ENCODE data around the gene WHAMM.

The WHAMM gene

DNA sequence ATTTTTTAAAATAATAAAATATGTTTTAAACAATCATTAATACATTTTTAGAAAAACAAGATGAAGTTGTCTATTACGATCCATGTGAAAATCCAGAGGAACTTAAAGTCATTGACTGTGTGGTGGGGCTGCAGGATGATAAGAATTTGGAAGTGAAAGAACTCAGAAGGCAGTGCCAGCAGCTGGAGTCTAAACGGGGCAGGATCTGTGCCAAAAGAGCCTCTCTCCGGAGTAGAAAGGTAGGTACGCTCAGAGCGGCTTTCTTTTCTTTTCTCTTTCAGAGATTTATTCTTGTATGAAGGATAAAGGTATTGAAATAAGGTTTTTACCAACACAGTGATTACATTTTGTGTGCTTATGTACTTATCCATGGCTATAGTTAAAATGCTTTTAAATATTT is 13.6 kb downstream of the WHAMM start:
- H3K4me3 ChIP-seq (ENCODE audit: low read length in 2 of 2) = no peak overlapping the region
- H3K27ac ChIP-seq (ENCODE audit: low read length) = no peak overlapping the region
- no peak overlapping the region for H3K9ac ChIP-seq (ENCODE audit: low read length in 2 of 2)
- H3K4me1 ChIP-seq (ENCODE audit: control insufficient read depth, insufficient read depth, low read length) = no peaks in the 10 kb centered on the region
- H3K9me3 ChIP-seq (ENCODE audit: control insufficient read depth in 2 of 2, low read length in 2 of 2) = no peaks in the 10 kb centered on the region
- peaks cover 22 to 40% of the 10 kb centered on the region in 2 donors for H3K36me3 ChIP-seq (ENCODE audit: control insufficient read depth in 2 of 2, insufficient read depth in 2 of 2, low read length in 2 of 2)
- no peaks in the 10 kb centered on the region for H3K27me3 ChIP-seq (ENCODE audit: control insufficient read depth in 1 of 2, insufficient read depth in 2 of 2, low read length in 2 of 2)

DNA sequence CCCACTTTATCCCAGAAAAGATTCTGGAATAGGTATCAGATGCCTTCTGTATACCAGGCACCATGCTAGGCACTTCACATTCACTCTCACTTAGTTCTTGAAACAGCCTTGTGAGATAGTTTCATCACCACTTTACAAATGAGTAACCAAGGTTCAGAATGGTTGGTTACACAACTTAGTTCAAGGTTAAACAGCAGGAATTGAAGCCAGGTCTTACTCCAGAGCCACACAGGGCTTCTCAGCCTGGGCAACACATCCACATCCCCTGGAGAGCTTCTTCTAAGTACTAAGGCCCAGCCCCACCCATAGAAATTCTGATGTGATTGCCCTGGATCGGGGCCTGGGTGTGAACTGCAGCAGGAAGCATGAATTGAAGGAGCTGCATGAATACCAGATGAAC is 18.6 kb downstream of the WHAMM start:
- no peak overlapping the region for H3K4me3 ChIP-seq (ENCODE audit: low read length in 2 of 2)
- peaks cover 46 to 60% of the 10 kb centered on the region in 2 donors for H3K36me3 ChIP-seq (ENCODE audit: control insufficient read depth in 2 of 2, insufficient read depth in 2 of 2, low read length in 2 of 2)
- no peak overlapping the region for H3K27ac ChIP-seq (ENCODE audit: low read length)
- no peak overlapping the region for H3K9ac ChIP-seq (ENCODE audit: low read length in 2 of 2)
- H3K4me1 ChIP-seq (ENCODE audit: control insufficient read depth, insufficient read depth, low read length) = no peaks in the 10 kb centered on the region
- H3K9me3 ChIP-seq (ENCODE audit: control insufficient read depth in 2 of 2, low read length in 2 of 2) = no peaks in the 10 kb centered on the region
- no peaks in the 10 kb centered on the region for H3K27me3 ChIP-seq (ENCODE audit: control insufficient read depth in 1 of 2, insufficient read depth in 2 of 2, low read length in 2 of 2)

DNA sequence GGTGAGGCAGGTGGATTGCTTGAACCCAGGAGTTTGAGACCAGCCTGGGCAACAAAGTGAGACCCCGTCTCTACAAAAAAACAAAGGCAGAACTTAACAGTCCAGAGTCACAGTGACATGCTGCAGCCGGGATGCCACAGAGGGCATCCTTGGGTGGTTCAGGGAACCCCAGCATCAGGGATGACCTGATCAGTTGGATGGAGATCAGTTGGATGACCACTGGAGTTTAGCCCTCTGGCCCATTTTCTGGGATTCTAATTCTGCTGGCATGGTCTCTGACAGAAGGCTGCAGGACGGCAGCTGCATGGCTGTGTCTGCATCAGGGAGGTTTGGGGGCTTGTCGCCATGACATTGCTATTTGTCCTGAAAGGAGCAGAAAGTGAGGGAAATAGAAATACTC is 19.8 kb downstream of the WHAMM start:
- H3K27me3 ChIP-seq (ENCODE audit: control insufficient read depth in 1 of 2, insufficient read depth in 2 of 2, low read length in 2 of 2) = no peaks in the 10 kb centered on the region
- no peaks in the 10 kb centered on the region for H3K9me3 ChIP-seq (ENCODE audit: control insufficient read depth in 2 of 2, low read length in 2 of 2)
- H3K4me1 ChIP-seq (ENCODE audit: control insufficient read depth, insufficient read depth, low read length) = no peaks in the 10 kb centered on the region
- H3K36me3 ChIP-seq (ENCODE audit: control insufficient read depth in 2 of 2, insufficient read depth in 2 of 2, low read length in 2 of 2) = peaks cover 52 to 66% of the 10 kb centered on the region in 2 donors
- no peak overlapping the region for H3K9ac ChIP-seq (ENCODE audit: low read length in 2 of 2)
- H3K4me3 ChIP-seq (ENCODE audit: low read length in 2 of 2) = no peak overlapping the region
- no peak overlapping the region for H3K27ac ChIP-seq (ENCODE audit: low read length)

DNA sequence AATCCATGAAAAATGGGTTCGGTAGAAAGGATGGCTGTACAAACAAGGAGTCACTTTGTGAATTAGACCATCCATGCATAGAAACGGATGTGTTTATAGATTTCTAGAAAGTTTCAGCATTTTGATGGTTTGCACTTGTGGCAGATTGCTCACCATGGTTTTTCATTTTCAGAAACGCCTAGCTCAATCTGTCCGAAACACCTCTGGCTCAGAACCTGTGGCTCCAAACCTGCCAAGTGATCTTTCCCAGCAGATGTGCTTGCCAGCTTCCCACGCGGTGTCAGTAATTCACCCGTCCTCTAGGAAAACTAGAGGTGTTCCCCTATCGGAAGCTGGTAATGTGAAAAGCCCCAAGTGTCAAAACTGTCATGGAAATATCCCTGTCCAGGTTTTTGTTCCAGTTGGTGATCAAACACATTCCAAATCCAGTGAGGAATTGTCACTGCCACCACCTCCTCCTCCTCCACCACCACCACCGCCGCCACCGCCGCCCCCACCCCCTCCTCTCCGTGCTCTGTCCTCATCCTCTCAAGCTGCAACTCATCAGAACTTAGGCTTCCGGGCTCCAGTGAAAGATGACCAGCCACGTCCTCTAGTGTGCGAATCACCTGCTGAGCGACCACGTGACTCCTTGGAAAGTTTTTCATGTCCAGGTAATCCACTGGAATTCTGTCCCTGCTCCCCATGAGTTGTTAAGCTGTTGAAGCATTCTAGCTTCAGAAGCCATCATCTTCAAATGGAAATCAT is 21.2 kb downstream of the WHAMM start:
- Histone ChIP-seq H3K4me3 (ENCODE audit: low read length in 2 of 2) (no peak overlapping the region), H3K36me3 (ENCODE audit: control insufficient read depth in 2 of 2, insufficient read depth in 2 of 2, low read length in 2 of 2) (peaks cover 58 to 75% of the 10 kb centered on the region in 2 donors), H3K27ac (ENCODE audit: low read length) (no peak overlapping the region), H3K4me1 (ENCODE audit: control insufficient read depth, insufficient read depth, low read length) (no peaks in the 10 kb centered on the region), H3K9me3 (ENCODE audit: control insufficient read depth in 2 of 2, low read length in 2 of 2) (no peaks in the 10 kb centered on the region), H3K27me3 (ENCODE audit: control insufficient read depth in 1 of 2, insufficient read depth in 2 of 2, low read length in 2 of 2) (no peaks in the 10 kb centered on the region), H3K9ac (ENCODE audit: low read length in 2 of 2) (no peak overlapping the region)

DNA sequence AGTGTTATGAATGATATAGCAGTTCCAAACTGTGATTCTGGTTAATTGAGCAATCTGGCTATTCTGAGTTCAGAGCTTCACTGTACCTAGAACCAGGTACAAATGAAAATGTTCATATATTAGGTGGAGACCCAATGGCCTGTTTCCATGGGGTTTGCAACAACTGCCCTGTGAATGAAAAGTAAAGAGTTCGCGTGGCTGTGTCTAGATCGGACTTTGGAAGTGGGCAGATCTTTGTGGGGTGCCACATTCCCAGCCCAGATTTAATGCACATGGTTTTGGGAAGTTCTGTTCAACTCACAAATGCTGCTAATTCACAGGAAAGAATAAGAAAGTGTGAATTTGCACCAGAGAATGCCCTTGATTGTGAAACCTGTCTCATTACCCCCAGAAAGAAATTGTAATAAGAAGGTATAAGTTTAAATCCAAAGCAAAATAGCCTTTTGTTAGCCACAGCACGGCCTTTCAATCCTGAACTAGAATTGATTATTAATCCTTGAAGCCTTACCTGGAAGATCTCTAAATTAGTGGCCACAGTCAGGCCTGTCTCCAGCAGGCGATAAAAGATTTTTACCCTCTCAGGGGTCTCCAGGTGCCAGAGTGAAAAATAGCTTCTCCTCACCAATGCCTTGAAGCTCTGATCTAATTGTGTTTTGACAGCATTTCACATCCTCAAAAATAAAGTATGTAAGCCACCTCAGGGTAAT is 22.6 kb downstream of the WHAMM start:
- Histone ChIP-seq H3K27ac (ENCODE audit: low read length) (no peak overlapping the region), H3K9me3 (ENCODE audit: control insufficient read depth in 2 of 2, low read length in 2 of 2) (no peaks in the 10 kb centered on the region), H3K4me1 (ENCODE audit: control insufficient read depth, insufficient read depth, low read length) (no peaks in the 10 kb centered on the region), H3K9ac (ENCODE audit: low read length in 2 of 2) (no peak overlapping the region), H3K36me3 (ENCODE audit: control insufficient read depth in 2 of 2, insufficient read depth in 2 of 2, low read length in 2 of 2) (peaks cover 61 to 73% of the 10 kb centered on the region in 2 donors), H3K27me3 (ENCODE audit: control insufficient read depth in 1 of 2, insufficient read depth in 2 of 2, low read length in 2 of 2) (no peaks in the 10 kb centered on the region), H3K4me3 (ENCODE audit: low read length in 2 of 2) (no peak overlapping the region)

DNA sequence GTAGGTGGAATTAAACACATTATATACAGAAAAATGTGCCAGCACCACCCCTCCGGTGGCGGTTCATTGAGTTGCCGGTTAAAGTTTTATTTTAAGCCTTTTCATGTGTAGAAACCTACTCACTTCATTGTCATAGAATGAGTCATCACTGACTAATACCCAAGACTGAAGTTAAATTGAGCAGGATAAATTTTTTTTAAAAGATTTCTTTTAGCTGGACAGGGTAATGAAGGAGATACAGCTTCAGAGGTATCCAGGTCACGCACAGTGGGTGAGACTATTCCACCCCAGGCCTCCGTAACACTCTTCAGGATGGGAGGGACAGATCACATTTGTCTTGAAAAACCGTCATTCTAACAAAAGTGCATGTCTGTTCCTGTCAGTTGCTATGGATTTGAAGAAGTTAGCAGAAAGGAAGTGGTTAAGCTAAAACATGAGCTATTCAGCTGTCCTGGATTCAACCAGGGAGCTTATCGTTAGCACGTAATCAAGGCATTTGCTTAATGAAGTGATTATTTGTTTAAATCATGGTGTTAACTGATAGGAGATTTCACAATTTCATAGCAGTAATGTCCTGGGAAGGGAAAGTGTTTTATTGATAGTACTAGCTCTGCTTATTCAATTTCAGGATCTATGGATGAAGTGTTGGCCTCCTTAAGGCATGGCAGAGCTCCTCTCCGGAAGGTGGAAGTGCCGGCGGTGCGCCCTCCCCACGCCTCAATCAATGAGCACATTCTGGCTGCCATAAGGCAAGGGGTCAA is 23.4 kb downstream of the WHAMM start:
- no peaks in the 10 kb centered on the region for H3K27me3 ChIP-seq (ENCODE audit: control insufficient read depth in 1 of 2, insufficient read depth in 2 of 2, low read length in 2 of 2)
- no peaks in the 10 kb centered on the region for H3K4me1 ChIP-seq (ENCODE audit: control insufficient read depth, insufficient read depth, low read length)
- peaks cover 62 to 67% of the 10 kb centered on the region in 2 donors for H3K36me3 ChIP-seq (ENCODE audit: control insufficient read depth in 2 of 2, insufficient read depth in 2 of 2, low read length in 2 of 2)
- H3K27ac ChIP-seq (ENCODE audit: low read length) = no peak overlapping the region
- no peak overlapping the region for H3K9ac ChIP-seq (ENCODE audit: low read length in 2 of 2)
- no peaks in the 10 kb centered on the region for H3K9me3 ChIP-seq (ENCODE audit: control insufficient read depth in 2 of 2, low read length in 2 of 2)
- no peak overlapping the region for H3K4me3 ChIP-seq (ENCODE audit: low read length in 2 of 2)

DNA sequence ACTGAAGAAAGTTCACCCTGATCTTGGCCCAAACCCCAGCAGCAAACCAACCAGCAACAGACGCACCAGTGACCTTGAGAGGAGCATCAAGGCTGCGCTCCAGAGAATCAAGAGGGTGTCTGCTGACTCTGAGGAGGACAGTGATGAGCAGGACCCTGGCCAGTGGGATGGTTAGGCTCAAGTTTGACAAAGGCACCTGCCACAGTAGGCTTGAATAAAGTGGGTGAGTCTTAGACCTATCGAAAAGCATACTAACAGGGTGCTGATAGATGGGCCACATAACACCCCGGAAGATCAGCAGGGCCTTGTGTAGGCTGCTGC is 23.9 kb downstream of the WHAMM start:
- Histone ChIP-seq H3K9me3 (ENCODE audit: control insufficient read depth in 2 of 2, low read length in 2 of 2) (no peaks in the 10 kb centered on the region), H3K27ac (ENCODE audit: low read length) (no peak overlapping the region), H3K4me1 (ENCODE audit: control insufficient read depth, insufficient read depth, low read length) (no peaks in the 10 kb centered on the region), H3K36me3 (ENCODE audit: control insufficient read depth in 2 of 2, insufficient read depth in 2 of 2, low read length in 2 of 2) (peaks cover 59 to 65% of the 10 kb centered on the region in 2 donors), H3K4me3 (ENCODE audit: low read length in 2 of 2) (no peak overlapping the region), H3K9ac (ENCODE audit: low read length in 2 of 2) (no peak overlapping the region), H3K27me3 (ENCODE audit: control insufficient read depth in 1 of 2, insufficient read depth in 2 of 2, low read length in 2 of 2) (no peaks in the 10 kb centered on the region)

DNA sequence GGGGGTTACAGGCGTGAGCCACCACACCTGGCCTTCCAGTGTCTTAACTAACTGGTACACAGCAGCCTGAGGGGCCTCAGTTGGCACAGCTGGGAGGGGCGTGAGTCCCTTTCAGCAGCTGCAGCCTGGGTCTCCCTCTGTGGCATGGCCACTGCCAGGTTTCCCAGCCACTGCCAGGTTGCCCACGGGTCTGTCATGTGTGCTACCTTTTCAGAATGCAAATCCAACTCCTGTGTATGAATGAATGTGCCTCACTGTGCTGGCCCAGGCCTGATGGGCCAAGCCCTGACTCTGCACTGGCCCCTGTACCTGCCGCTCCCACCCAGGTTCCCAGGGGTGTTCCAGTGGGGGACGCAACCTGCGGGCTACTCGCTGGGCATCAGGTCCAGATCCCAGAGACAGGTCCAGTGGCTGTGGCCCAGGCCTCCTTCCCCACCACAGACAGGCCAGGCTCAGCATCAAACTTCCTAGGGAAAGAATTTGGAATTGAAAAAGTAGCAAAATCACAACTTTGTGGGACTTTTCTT is 26.0 kb downstream of the WHAMM start:
- no peaks in the 10 kb centered on the region for H3K4me1 ChIP-seq (ENCODE audit: control insufficient read depth, insufficient read depth, low read length)
- no peak overlapping the region for H3K4me3 ChIP-seq (ENCODE audit: low read length in 2 of 2)
- H3K27me3 ChIP-seq (ENCODE audit: control insufficient read depth in 1 of 2, insufficient read depth in 2 of 2, low read length in 2 of 2) = no peaks in the 10 kb centered on the region
- H3K36me3 ChIP-seq (ENCODE audit: control insufficient read depth in 2 of 2, insufficient read depth in 2 of 2, low read length in 2 of 2) = peaks cover 44 to 51% of the 10 kb centered on the region in 2 donors
- H3K27ac ChIP-seq (ENCODE audit: low read length) = no peak overlapping the region
- H3K9ac ChIP-seq (ENCODE audit: low read length in 2 of 2) = no peak overlapping the region
- no peaks in the 10 kb centered on the region for H3K9me3 ChIP-seq (ENCODE audit: control insufficient read depth in 2 of 2, low read length in 2 of 2)

DNA sequence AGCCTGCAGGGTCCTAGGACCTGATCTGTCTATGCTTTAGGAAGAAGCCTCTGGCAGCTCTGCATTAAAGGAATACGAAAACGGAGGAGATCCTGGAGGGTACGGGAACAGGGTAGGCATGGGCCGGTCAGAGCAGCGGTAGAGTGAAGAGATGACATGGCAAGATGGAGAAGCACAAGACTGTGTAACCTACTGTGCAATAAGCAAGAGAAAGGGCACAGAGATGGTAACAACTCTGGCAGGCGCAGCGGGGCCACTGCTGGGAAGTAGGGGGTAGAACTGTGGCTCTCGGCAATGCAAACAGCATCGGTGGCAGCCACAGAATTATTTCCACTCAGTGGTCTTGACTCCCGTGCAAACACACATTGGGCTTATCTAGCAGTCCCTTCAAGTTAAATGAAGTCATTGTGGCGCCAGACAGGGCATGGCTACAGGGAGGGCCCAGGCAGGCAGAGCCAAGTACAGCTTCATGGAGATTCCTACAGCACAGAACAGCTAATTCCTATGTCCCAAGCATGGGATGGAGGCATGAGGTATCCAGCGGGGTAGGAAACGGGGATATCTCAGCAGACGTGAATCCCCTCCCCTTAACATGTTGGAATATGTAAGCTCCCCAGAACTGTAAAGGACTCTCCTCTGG is 28.8 kb downstream of the WHAMM start:
- peaks cover 29% of the 10 kb centered on the region in 2 donors for H3K36me3 ChIP-seq (ENCODE audit: control insufficient read depth in 2 of 2, insufficient read depth in 2 of 2, low read length in 2 of 2)
- no peaks in the 10 kb centered on the region for H3K9me3 ChIP-seq (ENCODE audit: control insufficient read depth in 2 of 2, low read length in 2 of 2)
- H3K9ac ChIP-seq (ENCODE audit: low read length in 2 of 2) = no peak overlapping the region
- H3K27me3 ChIP-seq (ENCODE audit: control insufficient read depth in 1 of 2, insufficient read depth in 2 of 2, low read length in 2 of 2) = no peaks in the 10 kb centered on the region
- no peak overlapping the region for H3K4me3 ChIP-seq (ENCODE audit: low read length in 2 of 2)
- no peak overlapping the region for H3K27ac ChIP-seq (ENCODE audit: low read length)
- H3K4me1 ChIP-seq (ENCODE audit: control insufficient read depth, insufficient read depth, low read length) = no peaks in the 10 kb centered on the region

DNA sequence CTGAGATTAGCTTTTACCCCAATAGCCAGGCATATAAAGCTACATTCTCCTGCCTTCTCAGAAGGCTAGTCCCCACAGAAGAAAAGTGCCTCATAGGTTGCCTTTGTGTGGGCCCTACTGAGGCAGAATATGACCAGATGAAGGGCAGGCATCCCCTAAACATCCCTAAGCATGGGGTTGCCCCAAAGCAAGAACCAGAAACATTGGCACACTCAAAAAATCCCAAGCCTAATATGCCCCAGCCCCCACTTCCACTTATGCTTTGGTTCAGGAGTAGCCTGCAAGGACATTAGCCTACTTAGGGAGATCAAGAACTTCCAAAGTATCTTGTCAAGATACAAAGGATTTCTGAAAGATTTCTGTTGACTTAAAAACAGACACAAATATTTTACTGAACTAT is 29.7 kb downstream of the WHAMM start:
- Histone ChIP-seq H3K27me3 (ENCODE audit: control insufficient read depth in 1 of 2, insufficient read depth in 2 of 2, low read length in 2 of 2) (no peaks in the 10 kb centered on the region), H3K9me3 (ENCODE audit: control insufficient read depth in 2 of 2, low read length in 2 of 2) (no peaks in the 10 kb centered on the region), H3K9ac (ENCODE audit: low read length in 2 of 2) (no peak overlapping the region), H3K4me1 (ENCODE audit: control insufficient read depth, insufficient read depth, low read length) (no peaks in the 10 kb centered on the region), H3K4me3 (ENCODE audit: low read length in 2 of 2) (no peak overlapping the region), H3K27ac (ENCODE audit: low read length) (no peak overlapping the region), H3K36me3 (ENCODE audit: control insufficient read depth in 2 of 2, insufficient read depth in 2 of 2, low read length in 2 of 2) (peaks cover 23 to 24% of the 10 kb centered on the region in 2 donors)

All from stomach smooth muscle (tissue), 2 donors.